Ishikawa (cell line): Measurements from ENCODE around the gene SLC6A3.

Experiments
- CEBPB ChIP-seq: IDR thresholded peaks from 2 replicates; pipeline ENCODE4 v1.6.1; 2012
- CREB1 ChIP-seq: IDR thresholded peaks from 2 replicates; pipeline ENCODE4 v1.6.1; 2012; ENCODE audit warnings: low read depth
- EGR1 ChIP-seq: IDR thresholded peaks from 2 replicates; pipeline ENCODE4 v1.6.1; 2012
- EP300 ChIP-seq: IDR thresholded peaks from 2 replicates; pipeline ENCODE4 v1.6.1; 2012; ENCODE audit warnings: borderline replicate concordance
- FOXM1 ChIP-seq: IDR thresholded peaks from 2 replicates; pipeline ENCODE4 v1.6.1; 2012; ENCODE audit warnings: low read depth, borderline replicate concordance
- NFIC ChIP-seq: IDR thresholded peaks from 2 replicates; pipeline ENCODE4 v1.6.1; 2012
- RAD21 ChIP-seq: IDR thresholded peaks from 2 replicates; pipeline ENCODE4 v1.6.1; 2012; ENCODE audit warnings: low read depth
- TAF1 ChIP-seq: IDR thresholded peaks from 2 replicates; pipeline ENCODE4 v1.6.1; 2012; ENCODE audit warnings: low read depth, mild to moderate bottlenecking
- TCF12 ChIP-seq: IDR thresholded peaks from 2 replicates; pipeline ENCODE4 v1.6.1; 2012; ENCODE audit warnings: low read depth
- TEAD4 ChIP-seq: IDR thresholded peaks from 2 replicates; pipeline ENCODE4 v1.6.1; 2012
- USF1 ChIP-seq: IDR thresholded peaks from 2 replicates; pipeline ENCODE4 v1.6.1; 2012
- YY1 ChIP-seq: IDR thresholded peaks from 2 replicates; pipeline ENCODE4 v1.6.1; 2012; ENCODE audit warnings: low read depth
- ZBTB7A ChIP-seq: IDR thresholded peaks from 2 replicates; pipeline ENCODE4 v1.6.1; 2012; ENCODE audit warnings: low read depth
- TF ChIP-seq, protein P1 (sequence below): IDR thresholded peaks from 2 replicates; pipeline ENCODE4 v1.6.1; 2012
- TF ChIP-seq, protein P2 (sequence below): IDR thresholded peaks from 2 replicates; pipeline ENCODE4 v1.6.1; 2012; ENCODE audit warnings: low read depth, mild to moderate bottlenecking

Gene SLC6A3

GRCh38 chr5:1385395-1386273 is 59.6 kb downstream of the SLC6A3 start:
- TF ChIP-seq, protein P1, sequence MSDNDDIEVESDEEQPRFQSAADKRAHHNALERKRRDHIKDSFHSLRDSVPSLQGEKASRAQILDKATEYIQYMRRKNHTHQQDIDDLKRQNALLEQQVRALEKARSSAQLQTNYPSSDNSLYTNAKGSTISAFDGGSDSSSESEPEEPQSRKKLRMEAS: peak; percentile 48
- TF ChIP-seq RAD21: no peak
- no peak for TF ChIP-seq USF1
- TF ChIP-seq ZBTB7A: no peak
- no peak for TF ChIP-seq TCF12
- no peak for TF ChIP-seq YY1
- 0 out of 2 replicates have a peak, but pooled peaks have one; percentile 19 for TF ChIP-seq TAF1

- TF ChIP-seq, protein P1: no peak
- TF ChIP-seq CREB1: no peak
- TF ChIP-seq CEBPB: no peak
- TF ChIP-seq YY1: no peak
- TF ChIP-seq RAD21: no peak
- TF ChIP-seq EP300: no peak
- TF ChIP-seq ZBTB7A: no peak
- no peak for TF ChIP-seq USF1
- TF ChIP-seq, protein P2, sequence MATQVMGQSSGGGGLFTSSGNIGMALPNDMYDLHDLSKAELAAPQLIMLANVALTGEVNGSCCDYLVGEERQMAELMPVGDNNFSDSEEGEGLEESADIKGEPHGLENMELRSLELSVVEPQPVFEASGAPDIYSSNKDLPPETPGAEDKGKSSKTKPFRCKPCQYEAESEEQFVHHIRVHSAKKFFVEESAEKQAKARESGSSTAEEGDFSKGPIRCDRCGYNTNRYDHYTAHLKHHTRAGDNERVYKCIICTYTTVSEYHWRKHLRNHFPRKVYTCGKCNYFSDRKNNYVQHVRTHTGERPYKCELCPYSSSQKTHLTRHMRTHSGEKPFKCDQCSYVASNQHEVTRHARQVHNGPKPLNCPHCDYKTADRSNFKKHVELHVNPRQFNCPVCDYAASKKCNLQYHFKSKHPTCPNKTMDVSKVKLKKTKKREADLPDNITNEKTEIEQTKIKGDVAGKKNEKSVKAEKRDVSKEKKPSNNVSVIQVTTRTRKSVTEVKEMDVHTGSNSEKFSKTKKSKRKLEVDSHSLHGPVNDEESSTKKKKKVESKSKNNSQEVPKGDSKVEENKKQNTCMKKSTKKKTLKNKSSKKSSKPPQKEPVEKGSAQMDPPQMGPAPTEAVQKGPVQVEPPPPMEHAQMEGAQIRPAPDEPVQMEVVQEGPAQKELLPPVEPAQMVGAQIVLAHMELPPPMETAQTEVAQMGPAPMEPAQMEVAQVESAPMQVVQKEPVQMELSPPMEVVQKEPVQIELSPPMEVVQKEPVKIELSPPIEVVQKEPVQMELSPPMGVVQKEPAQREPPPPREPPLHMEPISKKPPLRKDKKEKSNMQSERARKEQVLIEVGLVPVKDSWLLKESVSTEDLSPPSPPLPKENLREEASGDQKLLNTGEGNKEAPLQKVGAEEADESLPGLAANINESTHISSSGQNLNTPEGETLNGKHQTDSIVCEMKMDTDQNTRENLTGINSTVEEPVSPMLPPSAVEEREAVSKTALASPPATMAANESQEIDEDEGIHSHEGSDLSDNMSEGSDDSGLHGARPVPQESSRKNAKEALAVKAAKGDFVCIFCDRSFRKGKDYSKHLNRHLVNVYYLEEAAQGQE: no peak
- no peak for TF ChIP-seq TAF1
- TF ChIP-seq FOXM1: no peak
- TF ChIP-seq TEAD4: no peak
- TF ChIP-seq EGR1: no peak
- no peak for TF ChIP-seq TCF12
- TF ChIP-seq NFIC: no peak
Measured at GRCh38 chr5:1384521-1384920, 60.7 kb downstream of the SLC6A3 start.

- TF ChIP-seq, protein P1: no peak
Measured at GRCh38 chr5:1383886-1384401, 61.3 kb downstream of the SLC6A3 start.

DNA sequence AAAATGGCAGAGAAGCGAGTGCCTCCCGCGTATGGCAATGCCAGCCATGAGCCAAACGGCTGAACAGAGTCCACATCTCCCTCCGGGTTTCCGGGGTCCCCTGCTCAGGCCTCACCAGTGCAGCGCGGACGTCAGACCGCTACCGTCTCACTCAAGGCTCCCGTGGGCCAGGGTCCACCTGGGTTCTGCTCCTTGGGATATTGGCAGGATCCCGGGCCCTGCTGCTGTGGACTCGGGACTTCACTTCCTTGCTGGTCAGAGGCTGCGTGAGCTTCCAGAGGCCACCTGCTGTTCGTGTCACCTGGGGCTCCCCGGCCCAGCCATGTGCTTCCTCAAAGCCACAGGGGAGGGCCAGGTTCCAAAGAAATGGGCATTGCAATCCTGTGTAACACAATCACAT is 61.9 kb downstream of the SLC6A3 start:
- TF ChIP-seq EP300: no peak
- no peak for TF ChIP-seq TCF12
- TF ChIP-seq, protein P1: no peak
- no peak for TF ChIP-seq EGR1
- TF ChIP-seq, protein P2: no peak
- TF ChIP-seq ZBTB7A: no peak
- TF ChIP-seq CEBPB: no peak

DNA sequence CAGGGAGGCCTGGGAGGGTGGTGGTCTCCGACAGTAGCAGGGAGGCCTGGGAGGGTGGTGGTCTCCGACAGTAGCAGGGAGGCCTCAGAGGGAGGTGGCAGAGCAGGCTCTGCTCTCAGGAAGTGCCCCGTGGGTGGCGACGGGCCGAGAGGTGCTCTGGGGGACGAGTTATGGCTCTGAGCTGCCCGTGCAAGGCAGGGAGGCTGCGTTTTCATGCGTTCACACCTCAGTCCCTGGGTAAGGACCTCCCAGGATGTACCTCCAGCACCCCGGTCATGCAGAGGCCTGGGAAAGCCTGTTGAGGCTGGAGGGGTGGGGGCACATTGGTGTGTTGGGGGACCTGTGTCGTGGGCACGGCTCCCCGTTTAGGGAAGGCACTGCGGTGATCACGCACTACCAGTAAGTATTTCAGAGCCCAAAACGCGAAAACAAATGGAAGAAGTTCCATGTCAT is 63.0 kb downstream of the SLC6A3 start:
- TF ChIP-seq ZBTB7A (no peak), FOXM1 (no peak), CREB1 (no peak), TAF1 (no peak), TCF12 (no peak), EGR1 (no peak), NFIC (no peak), CEBPB (no peak)
- TF ChIP-seq, protein P1: no peak
